C1 segment of cervical spinal cord (tissue), 14 donors: ENCODE results near the gene WDR70.
"Not testable (repeated sequence)": the region's sequence is repeated elsewhere in the genome, so short reads cannot be mapped to it uniquely, and the experiment has no call there.

Experiments
- DNase-seq, 14 donors: peaks; one replicate each; lab custom pipeline; 2025; lab: John Stamatoyannopoulos, UW

Gene WDR70

DNA sequence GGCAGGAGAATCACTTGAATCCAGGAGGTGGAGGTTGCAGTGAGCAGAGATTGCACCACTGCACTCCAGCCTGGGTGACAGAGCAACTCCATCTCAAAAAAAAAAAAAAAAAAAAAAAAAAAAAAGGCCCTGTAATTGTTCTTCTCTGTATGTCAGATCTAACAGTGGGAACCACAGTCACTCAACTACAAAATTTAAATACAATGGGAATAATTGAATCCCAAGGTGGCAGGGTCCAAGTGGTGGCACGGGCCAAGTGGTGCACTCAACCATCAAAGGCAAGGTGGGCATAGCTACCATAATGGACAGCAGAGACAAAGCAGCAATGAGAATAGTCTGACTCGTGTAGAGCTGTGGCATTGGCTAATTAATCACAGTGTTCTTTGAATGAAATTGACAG, 416.2 kb downstream of the WDR70 start:
- DNase-seq: not testable (repeated sequence)

DNA sequence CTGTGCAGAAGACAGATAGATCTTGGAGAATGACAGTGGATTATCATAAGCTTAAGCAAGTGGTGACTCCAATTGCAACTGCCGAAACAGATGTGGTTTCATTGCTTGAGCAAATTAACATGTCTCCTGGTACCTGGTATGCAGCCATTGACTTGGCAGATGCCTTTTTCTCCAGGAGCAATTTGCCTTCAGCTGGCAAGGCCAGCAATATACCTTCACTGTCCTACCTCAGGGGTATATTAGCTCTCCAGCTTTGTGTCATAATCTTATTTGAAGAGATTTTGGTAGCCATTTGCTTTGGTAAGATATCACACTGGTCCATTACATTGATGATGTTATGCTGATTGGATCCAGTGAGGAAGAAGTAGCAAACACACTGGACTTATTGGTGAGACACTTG, 417.3 kb downstream of the WDR70 start:
- DNase-seq: not testable (repeated sequence)

DNA sequence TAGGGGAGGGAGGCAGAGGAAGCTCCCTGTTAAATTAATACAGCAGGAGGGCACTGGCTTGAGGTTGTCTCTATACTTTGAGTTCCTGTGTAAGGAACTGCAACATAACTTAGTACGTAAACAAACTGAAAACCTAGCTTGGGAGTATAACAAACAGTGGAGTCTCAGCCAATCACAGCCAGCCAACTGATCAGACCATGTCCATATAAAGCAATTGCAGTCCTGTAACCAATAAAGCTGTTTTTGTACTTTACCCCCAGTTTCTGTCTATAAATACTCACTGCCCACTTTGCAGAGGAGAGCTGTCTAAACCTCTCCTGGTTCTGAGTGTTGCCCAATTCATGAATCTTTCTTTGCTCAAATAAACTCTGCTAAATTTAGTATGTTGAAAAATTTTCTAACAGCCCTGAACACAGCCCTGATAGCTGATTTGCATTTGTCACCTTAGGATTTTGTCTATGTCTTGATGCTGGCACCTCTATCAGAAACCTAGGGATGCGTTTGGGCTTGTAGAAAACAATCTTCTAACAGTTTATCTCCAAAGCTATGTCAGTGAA, 420.8 kb downstream of the WDR70 start:
- no peak for DNase-seq

DNA sequence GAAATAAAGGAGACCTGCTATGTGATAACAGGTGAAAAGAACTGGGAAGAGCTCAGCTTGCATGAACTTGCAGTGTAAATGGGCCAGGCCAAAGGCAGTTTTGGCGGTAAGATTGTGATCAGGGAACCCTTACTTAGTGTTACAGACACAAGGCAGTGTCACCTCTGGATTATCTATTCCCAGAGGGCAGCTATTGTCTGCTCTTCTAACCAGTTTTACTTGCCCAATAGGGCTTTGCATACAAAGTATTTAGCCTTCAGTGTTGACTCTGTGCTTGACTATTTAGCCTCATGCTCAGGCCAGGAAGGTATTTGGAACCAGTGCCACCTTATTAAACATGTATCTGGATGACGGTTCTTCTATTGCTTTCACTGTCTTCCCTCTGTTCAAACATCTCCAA, 422.4 kb downstream of the WDR70 start:
- DNase-seq: no peak
